Thyroid gland (tissue), 4 donors: ENCODE results near the gene H2BK1.

Source experiments
- POLR2A ChIP-seq, 2 donors: fragments of 450-650 bp; IDR thresholded peaks; one replicate each; pipeline ENCODE4 v1.6.1; 2017; ENCODE audit warnings: antibody characterized with exemption in 2 of 2, mild to moderate bottlenecking in 2 of 2, moderate library complexity in 1 of 2
- TF ChIP-seq, protein P1 (sequence below), 6 experiments: fragments of 200-600 bp in 3 of 6; fragments of 450-650 bp in 3 of 6; sonication (generic) in 3 of 6; IDR thresholded peaks; one replicate each; pipeline ENCODE4 v1.5.1; 2016 to 2019; ENCODE audit warnings: antibody characterized with exemption in 6 of 6, mild to moderate bottlenecking in 2 of 6, inconsistent platforms in 1 of 6, moderate library complexity in 1 of 6

DNA sequence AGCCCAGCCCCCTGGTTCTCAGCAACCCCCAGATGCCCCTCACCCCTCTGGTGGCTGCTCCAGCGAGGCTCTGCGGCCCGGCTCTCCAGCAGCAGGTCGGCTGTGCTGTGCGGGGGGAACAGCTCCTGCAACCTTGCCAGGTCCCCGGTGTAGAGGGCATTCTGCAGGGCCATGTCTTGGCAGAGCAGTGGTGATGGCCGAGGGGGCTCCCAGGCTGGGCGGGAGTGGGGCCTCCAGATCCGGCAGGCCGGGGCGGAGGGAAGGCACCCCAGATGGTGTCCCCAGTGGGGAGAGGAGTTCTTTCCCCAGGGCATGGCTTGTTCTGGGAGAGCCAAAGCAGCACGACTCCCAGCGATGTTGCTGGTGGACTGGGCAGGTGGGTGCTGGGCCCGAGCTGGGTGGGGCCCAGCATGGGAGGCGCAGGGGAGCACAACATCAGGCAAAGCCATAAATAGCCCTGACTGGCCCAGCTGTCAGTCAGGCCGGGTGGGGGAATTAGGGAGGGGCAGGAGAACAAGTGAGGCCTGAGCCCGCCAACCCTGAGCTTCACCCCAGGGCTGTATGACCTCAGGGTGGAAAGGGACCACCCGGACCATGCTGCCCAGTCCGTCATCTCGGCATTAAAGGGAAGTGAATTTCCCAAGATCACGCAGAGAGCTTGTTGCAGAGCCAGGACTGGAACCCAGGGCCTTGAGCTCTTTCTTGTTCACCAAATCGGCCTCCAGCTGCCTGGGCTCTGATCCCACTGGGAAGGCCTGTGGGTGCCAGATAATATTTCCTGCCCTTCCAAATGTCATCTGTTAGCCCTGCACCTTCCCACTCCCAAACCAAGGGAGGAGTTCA lies 22.7 kb downstream of the H2BK1 start:
- TF ChIP-seq POLR2A (IDR thresholded peaks at IDR 0.05) = no peak
- TF ChIP-seq, protein P1, sequence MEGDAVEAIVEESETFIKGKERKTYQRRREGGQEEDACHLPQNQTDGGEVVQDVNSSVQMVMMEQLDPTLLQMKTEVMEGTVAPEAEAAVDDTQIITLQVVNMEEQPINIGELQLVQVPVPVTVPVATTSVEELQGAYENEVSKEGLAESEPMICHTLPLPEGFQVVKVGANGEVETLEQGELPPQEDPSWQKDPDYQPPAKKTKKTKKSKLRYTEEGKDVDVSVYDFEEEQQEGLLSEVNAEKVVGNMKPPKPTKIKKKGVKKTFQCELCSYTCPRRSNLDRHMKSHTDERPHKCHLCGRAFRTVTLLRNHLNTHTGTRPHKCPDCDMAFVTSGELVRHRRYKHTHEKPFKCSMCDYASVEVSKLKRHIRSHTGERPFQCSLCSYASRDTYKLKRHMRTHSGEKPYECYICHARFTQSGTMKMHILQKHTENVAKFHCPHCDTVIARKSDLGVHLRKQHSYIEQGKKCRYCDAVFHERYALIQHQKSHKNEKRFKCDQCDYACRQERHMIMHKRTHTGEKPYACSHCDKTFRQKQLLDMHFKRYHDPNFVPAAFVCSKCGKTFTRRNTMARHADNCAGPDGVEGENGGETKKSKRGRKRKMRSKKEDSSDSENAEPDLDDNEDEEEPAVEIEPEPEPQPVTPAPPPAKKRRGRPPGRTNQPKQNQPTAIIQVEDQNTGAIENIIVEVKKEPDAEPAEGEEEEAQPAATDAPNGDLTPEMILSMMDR (IDR thresholded peaks at IDR 0.05) = no peak
